Mucosa of stomach (tissue), 1 donor: ENCODE data around the gene CDH4.

ENCODE experiments used
- H3K27me3 ChIP-seq: one replicate; pipeline ENCODE4 v1.7.0; 2013; ENCODE audit warnings: mild to moderate bottlenecking, low read length; ENCODE audit not compliant: control insufficient read depth, insufficient read depth
- H3K36me3 ChIP-seq: one replicate; pipeline ENCODE4 v1.7.0; 2013; ENCODE audit warnings: low read length; ENCODE audit not compliant: control insufficient read depth, insufficient read depth
- H3K4me1 ChIP-seq: one replicate; pipeline ENCODE4 v1.7.0; 2013; ENCODE audit warnings: mild to moderate bottlenecking, low read length; ENCODE audit not compliant: control insufficient read depth, insufficient read depth
- H3K4me3 ChIP-seq: one replicate; pipeline ENCODE4 v1.7.0; 2013; ENCODE audit warnings: low read length
- H3K9ac ChIP-seq: one replicate; pipeline ENCODE4 v1.7.0; 2013; ENCODE audit warnings: mild to moderate bottlenecking, low read length, moderate library complexity
- H3K9me3 ChIP-seq: one replicate; pipeline ENCODE4 v1.7.0; 2013; ENCODE audit warnings: mild to moderate bottlenecking, low read length, moderate library complexity; ENCODE audit not compliant: control insufficient read depth
- donor health status: Pancreatic carcinoma.

The CDH4 gene

DNA sequence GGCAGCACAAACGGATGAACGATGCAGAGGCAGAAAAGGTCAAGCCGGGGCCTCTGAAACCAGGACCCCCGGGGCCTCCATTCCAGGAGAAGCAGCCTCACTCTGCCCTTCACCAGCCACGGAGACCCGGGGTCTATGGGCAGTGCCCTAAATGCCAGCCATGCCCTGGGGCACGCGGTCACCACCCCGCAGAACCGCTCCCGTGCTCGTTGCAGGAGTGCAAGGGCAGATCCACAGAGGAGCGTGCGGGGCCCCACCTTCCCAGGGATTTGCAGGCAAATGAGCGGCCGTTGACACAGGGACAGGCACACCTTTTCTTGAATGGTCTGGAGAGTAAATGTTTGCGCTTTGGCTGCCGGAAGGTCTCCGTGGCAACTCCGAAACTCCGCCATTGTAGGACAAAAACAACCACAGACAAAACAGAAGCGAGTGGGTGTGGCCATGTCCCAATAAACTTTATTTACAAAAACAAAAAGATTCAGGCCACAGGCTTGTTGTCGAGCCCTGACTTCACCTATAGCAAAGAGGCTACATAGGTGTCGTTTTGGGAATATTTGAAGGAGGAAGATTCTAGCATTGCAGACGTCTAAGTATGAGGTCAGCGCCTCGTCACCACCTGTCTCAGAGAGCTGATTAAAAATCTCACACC, 650.3 kb downstream of the CDH4 start:
- H3K27me3 ChIP-seq, result peaks cover 22% of the 10 kb centered on the region
- H3K4me3 ChIP-seq, result no peak overlapping the region
- H3K4me1 ChIP-seq, result no peaks in the 10 kb centered on the region
- H3K9me3 ChIP-seq, result no peaks in the 10 kb centered on the region
- no peaks in the 10 kb centered on the region for H3K36me3 ChIP-seq
- no peak overlapping the region for H3K9ac ChIP-seq

DNA sequence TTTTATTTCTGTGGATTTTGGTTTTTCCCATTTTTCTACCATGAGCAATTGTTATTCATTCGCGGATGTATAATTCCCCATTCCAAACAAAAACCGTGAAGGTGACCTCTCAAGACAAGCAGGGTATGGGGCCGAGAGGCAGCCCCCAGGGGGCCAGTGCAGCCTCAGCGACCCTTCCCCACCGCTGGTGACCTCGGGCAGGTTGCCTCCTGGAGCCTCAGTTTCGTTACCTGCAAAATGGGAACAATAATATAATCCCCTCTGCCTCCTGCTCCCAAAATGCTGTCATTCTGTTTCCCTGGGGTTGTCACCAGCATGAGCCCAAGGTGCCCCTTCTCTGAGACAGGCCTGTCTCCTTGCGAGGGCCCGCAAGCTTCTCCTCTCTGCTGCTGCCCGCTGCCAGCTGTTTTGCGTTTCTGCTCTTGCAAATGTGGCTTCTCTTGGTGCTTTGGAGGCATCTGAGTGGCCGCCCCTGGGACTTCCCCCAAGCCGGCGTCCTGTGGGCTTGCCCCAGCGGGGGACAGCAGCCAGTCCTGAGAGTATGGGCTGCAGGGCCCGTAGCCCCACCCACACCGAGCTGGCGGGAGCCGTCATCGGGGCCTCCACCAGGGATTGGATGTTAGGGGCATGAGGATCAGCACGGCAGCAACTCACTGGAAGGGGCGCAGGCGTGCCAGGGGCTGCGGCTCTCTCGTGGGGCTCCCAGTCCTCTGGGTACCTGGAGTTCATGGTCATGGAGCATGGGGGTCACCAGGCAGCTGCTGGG, 651.7 kb downstream of the CDH4 start:
- Histone ChIP-seq H3K27me3 (peaks cover 22% of the 10 kb centered on the region), H3K9me3 (no peaks in the 10 kb centered on the region), H3K9ac (no peak overlapping the region), H3K36me3 (no peaks in the 10 kb centered on the region), H3K4me1 (no peaks in the 10 kb centered on the region), H3K4me3 (no peak overlapping the region)

DNA sequence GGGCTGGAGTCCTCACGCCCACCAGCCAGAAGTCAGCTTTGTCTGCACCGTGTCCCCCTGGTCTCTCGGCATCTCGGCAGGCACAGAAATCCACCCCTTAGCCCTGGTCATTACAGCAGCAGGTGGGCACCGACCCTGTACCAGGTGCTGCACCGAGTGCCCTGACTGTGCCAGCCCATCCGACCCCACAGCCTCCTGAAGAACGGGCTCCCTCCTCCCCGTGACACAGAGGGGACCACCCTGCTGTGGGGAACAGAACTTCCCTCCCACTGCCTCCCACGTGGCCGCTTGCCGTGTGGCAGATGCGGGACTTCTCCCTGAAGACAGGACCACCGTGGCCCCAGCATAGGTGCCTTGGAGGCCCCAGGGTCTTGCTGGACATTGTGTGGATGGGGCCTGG, 652.4 kb downstream of the CDH4 start:
- Histone ChIP-seq H3K4me1 (no peaks in the 10 kb centered on the region), H3K9me3 (no peaks in the 10 kb centered on the region), H3K36me3 (no peaks in the 10 kb centered on the region), H3K4me3 (no peak overlapping the region), H3K9ac (no peak overlapping the region), H3K27me3 (peaks cover 22% of the 10 kb centered on the region)

DNA sequence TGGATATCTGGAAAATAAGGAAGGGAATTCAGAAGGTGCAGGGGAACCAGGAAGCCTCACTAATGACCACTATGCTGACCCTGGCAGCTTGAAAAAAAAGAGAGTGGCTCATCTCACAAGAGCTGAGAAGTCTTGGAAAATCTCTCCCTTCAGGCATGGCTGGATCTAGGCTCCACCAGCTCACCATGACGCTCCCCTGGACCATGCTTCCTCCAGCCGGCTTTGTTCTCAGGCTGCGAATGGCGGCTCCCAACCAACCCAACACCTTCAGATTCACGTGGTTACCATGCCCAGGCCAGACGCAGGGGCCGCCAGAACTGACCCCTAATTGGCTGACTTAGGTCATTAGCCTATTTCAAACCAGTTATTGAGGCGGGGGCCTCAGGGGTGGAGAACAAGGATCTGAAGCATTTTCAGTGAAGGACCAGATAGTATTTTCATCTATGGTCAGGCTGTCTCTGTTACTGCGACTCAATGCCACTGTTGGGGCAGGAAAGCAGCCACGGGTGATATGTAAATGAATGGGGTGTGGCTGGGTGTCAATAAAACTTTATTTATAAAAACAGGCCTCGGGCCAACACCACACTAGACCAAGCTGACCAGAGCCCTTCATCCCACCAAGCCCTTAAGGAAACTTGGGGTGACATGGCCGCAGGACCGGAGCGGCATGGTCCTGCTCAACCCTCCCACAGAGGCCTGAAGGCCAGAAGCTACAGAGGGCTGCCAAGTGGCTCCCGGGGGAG, 653.9 kb downstream of the CDH4 start:
- Histone ChIP-seq H3K9ac (no peak overlapping the region), H3K4me1 (no peaks in the 10 kb centered on the region), H3K9me3 (no peaks in the 10 kb centered on the region), H3K4me3 (no peak overlapping the region), H3K27me3 (peaks cover 12% of the 10 kb centered on the region), H3K36me3 (no peaks in the 10 kb centered on the region)

DNA sequence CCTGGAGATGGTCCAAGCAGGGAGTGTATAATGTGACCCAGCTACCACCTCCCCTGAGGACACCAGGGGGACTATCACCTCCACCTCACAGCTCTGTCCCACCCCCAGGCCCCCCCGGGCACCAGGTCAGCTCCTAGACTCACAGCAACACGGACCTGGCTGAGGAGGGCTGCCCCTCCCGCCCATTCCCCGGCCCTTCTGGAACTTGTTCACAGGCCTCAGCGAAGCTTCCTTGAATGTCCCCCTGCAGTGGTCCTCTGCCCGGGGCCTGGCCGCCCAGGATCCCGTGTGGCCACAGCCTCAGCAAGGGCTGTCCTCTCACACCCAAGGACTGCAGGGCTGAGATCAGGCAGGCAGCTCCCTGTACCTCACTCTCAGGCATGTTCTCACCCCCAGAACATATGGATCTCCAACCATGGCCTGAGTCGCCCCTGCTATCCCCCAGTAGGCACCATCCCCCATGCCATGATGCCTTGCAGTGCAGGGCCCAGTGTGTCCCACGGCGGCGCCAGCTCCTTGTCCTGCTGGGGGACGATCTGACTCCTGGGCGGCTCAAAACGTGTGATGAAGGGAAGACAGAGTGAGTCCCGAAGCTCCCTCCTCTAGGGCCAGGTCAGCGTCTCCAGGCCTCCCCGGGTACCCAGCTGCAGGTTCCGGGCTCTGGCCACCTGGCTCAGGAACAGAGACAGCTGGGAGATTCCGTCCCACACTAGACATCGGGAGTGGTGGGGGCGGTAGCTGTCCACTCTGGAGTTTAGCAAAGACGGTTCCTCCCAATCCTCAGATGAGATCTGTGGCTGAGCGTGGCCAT, 655.2 kb downstream of the CDH4 start:
- no peaks in the 10 kb centered on the region for H3K9me3 ChIP-seq
- H3K4me3 ChIP-seq, result no peak overlapping the region
- H3K4me1 ChIP-seq, result no peaks in the 10 kb centered on the region
- H3K27me3 ChIP-seq, result peaks cover under 1% of the 10 kb centered on the region
- no peak overlapping the region for H3K9ac ChIP-seq
- no peaks in the 10 kb centered on the region for H3K36me3 ChIP-seq

DNA sequence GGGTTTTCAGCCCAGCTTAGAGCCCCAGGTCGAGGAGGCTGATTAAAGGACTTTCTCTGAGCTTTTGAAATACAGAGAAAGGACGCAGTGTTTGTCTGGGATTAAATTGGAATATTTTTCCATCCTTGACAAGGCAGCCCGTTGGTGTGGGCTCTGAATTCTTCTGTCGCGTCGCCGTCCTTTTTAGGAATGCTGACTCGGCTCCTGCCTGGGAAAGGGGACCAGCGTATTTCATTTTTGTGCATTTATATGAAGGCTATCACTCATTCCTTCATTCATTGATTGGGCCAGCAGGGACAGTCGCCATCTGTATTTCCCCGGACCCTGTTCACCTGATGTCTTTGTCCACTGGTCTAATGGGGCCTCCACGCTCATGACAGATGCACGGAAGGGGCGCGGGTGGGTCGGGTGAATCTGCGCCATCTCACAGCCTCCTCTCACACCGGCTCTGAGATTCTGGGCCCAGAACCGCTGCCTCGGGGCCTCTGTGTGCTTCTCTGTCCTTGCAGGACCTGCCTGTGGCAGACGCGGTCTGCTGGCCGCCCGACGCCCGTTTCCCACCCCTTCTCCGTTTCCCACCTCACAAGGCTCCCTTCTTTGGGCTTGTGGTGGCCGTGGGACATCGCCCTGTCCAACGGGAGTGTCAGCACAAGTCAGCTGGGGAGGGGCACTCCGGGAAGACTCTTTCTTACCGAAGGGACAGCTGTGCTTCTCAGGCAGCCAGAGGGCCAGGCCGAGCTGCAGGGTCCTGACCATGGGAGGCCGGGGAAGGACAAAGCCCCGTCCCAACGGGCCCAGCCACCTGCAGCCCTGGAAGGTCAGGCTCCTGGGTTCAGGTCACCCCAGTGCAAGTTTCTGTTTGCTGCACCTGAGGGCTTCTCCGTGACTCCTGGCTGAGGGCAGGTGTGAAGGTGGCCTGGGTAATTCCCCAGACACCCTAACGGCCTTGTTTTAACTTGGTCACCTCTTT, 656.3 kb downstream of the CDH4 start:
- no peak overlapping the region for H3K4me3 ChIP-seq
- no peaks in the 10 kb centered on the region for H3K36me3 ChIP-seq
- H3K9ac ChIP-seq, result no peak overlapping the region
- no peaks in the 10 kb centered on the region for H3K4me1 ChIP-seq
- no peaks in the 10 kb centered on the region for H3K27me3 ChIP-seq
- no peaks in the 10 kb centered on the region for H3K9me3 ChIP-seq

DNA sequence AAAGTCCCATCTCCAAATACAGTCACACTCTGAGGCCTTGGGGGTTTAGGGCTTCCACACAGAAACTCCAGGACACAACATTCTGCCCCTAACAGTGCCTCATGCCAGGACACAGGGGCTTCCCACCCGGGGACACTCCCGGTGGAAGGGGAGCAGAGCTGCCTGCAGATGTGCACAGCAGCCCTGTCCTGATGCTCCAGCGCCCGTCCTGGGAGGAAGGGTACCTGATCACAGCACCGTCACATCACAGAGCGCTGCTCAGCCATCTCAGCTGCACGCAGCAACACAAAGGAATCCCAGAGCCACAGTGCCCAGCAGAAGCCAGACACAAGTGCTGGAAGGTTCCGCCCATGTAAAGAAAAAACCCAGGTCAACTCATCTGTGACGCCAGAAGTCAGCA, 657.0 kb downstream of the CDH4 start:
- Histone ChIP-seq H3K9me3 (no peaks in the 10 kb centered on the region), H3K9ac (no peak overlapping the region), H3K27me3 (no peaks in the 10 kb centered on the region), H3K4me3 (no peak overlapping the region), H3K4me1 (no peaks in the 10 kb centered on the region), H3K36me3 (no peaks in the 10 kb centered on the region)

DNA sequence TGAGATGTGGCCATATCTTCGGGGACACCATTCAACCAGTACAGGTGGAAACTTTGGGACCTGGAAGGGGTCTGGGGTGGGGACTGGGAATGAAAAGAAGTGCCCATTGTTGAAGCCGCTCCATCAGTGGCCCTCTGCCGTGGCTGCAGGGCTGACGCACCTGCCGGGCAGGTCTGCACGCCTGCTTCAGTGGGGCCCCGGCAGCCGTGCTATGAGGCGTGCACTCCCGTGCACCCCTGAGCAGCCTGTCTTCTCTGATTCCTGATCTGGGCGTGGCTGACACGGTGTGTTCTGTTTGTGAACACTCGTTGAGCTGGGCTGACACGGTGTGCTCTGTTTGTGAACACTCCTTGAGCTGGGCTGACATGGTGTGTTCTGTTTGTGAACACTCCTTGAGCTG, 657.8 kb downstream of the CDH4 start:
- H3K4me1 ChIP-seq, result no peaks in the 10 kb centered on the region
- H3K36me3 ChIP-seq, result no peaks in the 10 kb centered on the region
- no peak overlapping the region for H3K9ac ChIP-seq
- no peak overlapping the region for H3K4me3 ChIP-seq
- H3K27me3 ChIP-seq, result no peaks in the 10 kb centered on the region
- H3K9me3 ChIP-seq, result no peaks in the 10 kb centered on the region

DNA sequence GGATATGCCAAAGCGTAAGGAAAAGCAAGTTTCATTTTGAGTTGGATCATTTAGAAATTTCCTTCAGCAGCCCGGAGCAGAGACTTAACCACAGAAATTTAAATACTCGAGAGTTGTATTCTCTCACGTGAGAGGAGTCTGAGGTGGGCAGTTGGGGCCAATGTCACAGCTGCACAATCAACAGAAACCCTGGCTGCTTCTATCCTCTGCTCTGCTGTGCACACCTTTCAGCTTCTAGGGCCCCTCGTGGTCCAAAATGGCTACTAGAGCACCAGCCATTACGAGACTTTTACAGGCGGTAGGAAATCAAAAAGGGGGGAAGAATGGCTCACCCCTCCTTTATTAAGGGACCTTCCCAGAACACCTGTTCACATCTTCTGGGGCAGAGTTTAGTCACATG, 659.8 kb downstream of the CDH4 start:
- Histone ChIP-seq H3K36me3 (no peaks in the 10 kb centered on the region), H3K4me3 (no peak overlapping the region), H3K9ac (no peak overlapping the region), H3K9me3 (no peaks in the 10 kb centered on the region), H3K4me1 (no peaks in the 10 kb centered on the region), H3K27me3 (no peaks in the 10 kb centered on the region)

DNA sequence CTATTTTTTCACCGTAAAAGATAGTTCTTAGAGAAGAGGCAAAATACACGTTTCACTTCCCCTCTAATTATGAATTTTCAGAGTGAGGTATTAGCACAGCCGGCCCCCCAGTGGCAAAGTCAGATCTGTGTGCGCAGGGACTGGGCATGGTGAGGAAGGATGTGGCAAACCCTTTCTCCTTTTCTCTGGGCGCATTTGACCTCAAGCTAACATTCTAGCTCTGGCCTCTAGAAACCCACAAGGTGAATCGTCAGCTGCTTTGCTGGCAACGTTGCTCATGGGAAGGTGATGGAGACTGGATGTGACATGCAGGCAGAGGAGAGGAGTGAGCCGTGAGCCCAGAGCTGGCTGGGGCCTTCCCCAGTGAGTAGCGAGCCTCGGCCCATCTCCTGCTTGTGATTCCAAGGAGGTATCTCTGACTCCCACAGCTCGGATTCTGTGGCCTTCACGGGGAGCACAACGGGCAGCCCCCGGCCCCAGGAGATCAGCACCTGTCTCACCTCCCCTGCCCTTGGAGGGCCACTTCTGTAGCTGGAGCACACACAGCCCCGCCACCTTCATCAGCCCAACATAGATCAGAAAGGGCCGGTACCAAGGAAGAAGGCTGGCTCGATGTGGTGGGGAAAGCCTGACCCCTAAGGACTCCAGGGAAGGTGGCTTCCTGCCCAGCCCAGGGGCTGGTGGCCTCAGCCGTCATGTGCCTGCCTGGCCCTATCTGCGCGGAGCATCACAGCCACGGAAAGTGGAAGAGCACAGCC, 660.8 kb downstream of the CDH4 start:
- Histone ChIP-seq H3K9me3 (no peaks in the 10 kb centered on the region), H3K9ac (no peak overlapping the region), H3K4me3 (no peak overlapping the region), H3K36me3 (no peaks in the 10 kb centered on the region), H3K27me3 (peaks cover 2% of the 10 kb centered on the region), H3K4me1 (no peaks in the 10 kb centered on the region)
